T-helper 17 cell (primary cell): ENCODE results near the gene SPTLC1. TPM values are rescaled to one million over a fixed set of nuclear protein-coding genes. Genes with fewer than 3 reads are reported as not detected.

Experiments
- ATAC-seq: fragments of 150-1000 bp; cut with Tn5 transposase; 2 replicates; pipeline ENCODE4 v1.10.0; 2021; ENCODE audit warnings: mild to moderate bottlenecking, moderate library complexity
- DNase-seq, 3 donors: peaks; one replicate each; pipeline versions ENCODE4 v3.0.0 to v3.0.0-alpha.2; 2020 to 2021
- H3K9me3 ChIP-seq: one replicate; pipeline ENCODE4 v1.7.0; 2013; ENCODE audit warnings: low read length, mild to moderate bottlenecking; ENCODE audit not compliant: control insufficient read depth, poor library complexity, severe bottlenecking
- H3K27ac Mint-ChIP-seq: one replicate; pipeline ENCODE4 v1.8.0; 2022; ENCODE audit warnings: mild to moderate bottlenecking, moderate library complexity, mixed read lengths
- H3K27me3 Mint-ChIP-seq: one replicate; pipeline ENCODE4 v1.8.0; 2022; ENCODE audit warnings: mixed read lengths
- H3K36me3 Mint-ChIP-seq: one replicate; pipeline ENCODE4 v1.8.0; 2022; ENCODE audit warnings: low read depth, mixed read lengths
- H3K4me1 Mint-ChIP-seq: one replicate; pipeline ENCODE4 v1.8.0; 2022; ENCODE audit warnings: mild to moderate bottlenecking, mixed read lengths
- H3K4me3 Mint-ChIP-seq: one replicate; pipeline ENCODE4 v1.8.0; 2022; ENCODE audit warnings: mild to moderate bottlenecking, moderate library complexity, mixed read lengths
- total RNA-seq, 4 donors: library from RNA in 2 of 4; stranded (reverse) in 2 of 4; gene quantifications; one replicate each; pipeline ENCODE4 v1.2.3 and lab custom pipeline; 2022 to 2026

SPTLC1 gene
- total RNA-seq, 2 donors from 2014 or later = 40.0 to 42.0 TPM

GRCh38 chr9:92055624-92056023 lies 59.6 kb downstream of the SPTLC1 start:
- no peaks in the 10 kb centered on the region for H3K9me3 ChIP-seq
- H3K27me3 Mint-ChIP-seq = no peaks in the 10 kb centered on the region
- peaks cover 11% of the 10 kb centered on the region for H3K36me3 Mint-ChIP-seq
- ATAC-seq (no peak), DNase-seq (no peak)
- no peak overlapping the region for H3K4me3 Mint-ChIP-seq
- peaks cover 6% of the 10 kb centered on the region for H3K4me1 Mint-ChIP-seq
- H3K27ac Mint-ChIP-seq = no peak overlapping the region

GRCh38 chr9:92048924-92049625 lies 66.1 kb downstream of the SPTLC1 start:
- Mint-ChIP-seq H3K36me3 (peaks cover 24% of the 10 kb centered on the region), H3K27ac (no peak overlapping the region), H3K27me3 (no peaks in the 10 kb centered on the region), H3K4me3 (no peak overlapping the region), H3K4me1 (peaks cover 4% of the 10 kb centered on the region)
- DNase-seq (no peak), ATAC-seq (no peak)
- no peaks in the 10 kb centered on the region for H3K9me3 ChIP-seq

GRCh38 chr9:92047500-92047899 lies 67.7 kb downstream of the SPTLC1 start:
- peaks cover 4% of the 10 kb centered on the region for H3K4me1 Mint-ChIP-seq
- DNase-seq = no peak
- ATAC-seq = no peak
- no peaks in the 10 kb centered on the region for H3K27me3 Mint-ChIP-seq
- peaks cover 33% of the 10 kb centered on the region for H3K36me3 Mint-ChIP-seq
- no peak overlapping the region for H3K27ac Mint-ChIP-seq
- no peak overlapping the region for H3K4me3 Mint-ChIP-seq
- no peaks in the 10 kb centered on the region for H3K9me3 ChIP-seq

GRCh38 chr9:92046676-92047075 lies 68.5 kb downstream of the SPTLC1 start:
- no peaks in the 10 kb centered on the region for H3K9me3 ChIP-seq
- Mint-ChIP-seq H3K27me3 (no peaks in the 10 kb centered on the region), H3K36me3 (peaks cover 37% of the 10 kb centered on the region), H3K4me1 (peaks cover 4% of the 10 kb centered on the region), H3K27ac (no peak overlapping the region), H3K4me3 (no peak overlapping the region)
- DNase-seq (no peak), ATAC-seq (no peak)

- Mint-ChIP-seq H3K27me3 (no peaks in the 10 kb centered on the region), H3K4me3 (no peak overlapping the region), H3K27ac (no peak overlapping the region), H3K4me1 (peaks cover 2% of the 10 kb centered on the region), H3K36me3 (peaks cover 35% of the 10 kb centered on the region)
- DNase-seq (no peak), ATAC-seq (no peak)
- no peaks in the 10 kb centered on the region for H3K9me3 ChIP-seq
These were observed 70.3 kb downstream of the SPTLC1 start for GRCh38 chr9:92044936-92045335.

- Mint-ChIP-seq H3K36me3 (peaks cover 32% of the 10 kb centered on the region), H3K4me3 (no peak overlapping the region), H3K4me1 (peaks cover 2% of the 10 kb centered on the region), H3K27me3 (no peaks in the 10 kb centered on the region), H3K27ac (no peak overlapping the region)
- ATAC-seq (no peak), DNase-seq (no peak)
- H3K9me3 ChIP-seq = no peaks in the 10 kb centered on the region
These were observed 72.2 kb downstream of the SPTLC1 start for GRCh38 chr9:92043002-92043401.

- H3K4me3 Mint-ChIP-seq = no peak overlapping the region
- H3K27ac Mint-ChIP-seq = no peak overlapping the region
- DNase-seq = no peak
- H3K27me3 Mint-ChIP-seq = no peaks in the 10 kb centered on the region
- no peak for ATAC-seq
- H3K9me3 ChIP-seq = no peaks in the 10 kb centered on the region
- H3K36me3 Mint-ChIP-seq = peaks cover 34% of the 10 kb centered on the region
- H3K4me1 Mint-ChIP-seq = peaks cover 2% of the 10 kb centered on the region
These were observed 73.0 kb downstream of the SPTLC1 start for GRCh38 chr9:92042260-92042659.

GRCh38 chr9:92036756-92037155 lies 78.5 kb downstream of the SPTLC1 start:
- no peak overlapping the region for H3K27ac Mint-ChIP-seq
- peaks cover 2% of the 10 kb centered on the region for H3K4me1 Mint-ChIP-seq
- DNase-seq (no peak), ATAC-seq (no peak)
- H3K9me3 ChIP-seq = no peaks in the 10 kb centered on the region
- peaks cover 4% of the 10 kb centered on the region for H3K36me3 Mint-ChIP-seq
- no peak overlapping the region for H3K4me3 Mint-ChIP-seq
- H3K27me3 Mint-ChIP-seq = no peaks in the 10 kb centered on the region

- Mint-ChIP-seq H3K4me3 (no peak overlapping the region), H3K36me3 (peaks cover 4% of the 10 kb centered on the region), H3K4me1 (peaks cover 2% of the 10 kb centered on the region), H3K27me3 (no peaks in the 10 kb centered on the region), H3K27ac (no peak overlapping the region)
- ATAC-seq (no peak), DNase-seq (no peak)
- H3K9me3 ChIP-seq = no peaks in the 10 kb centered on the region
These were observed 78.8 kb downstream of the SPTLC1 start for GRCh38 chr9:92036411-92036746.

- ATAC-seq = no peak
- H3K27ac Mint-ChIP-seq = no peak overlapping the region
- H3K36me3 Mint-ChIP-seq = peaks cover 4% of the 10 kb centered on the region
These were observed 79.4 kb downstream of the SPTLC1 start for GRCh38 chr9:92035687-92036410.

GRCh38 chr9:92035146-92035545 lies 80.1 kb downstream of the SPTLC1 start:
- Mint-ChIP-seq H3K36me3 (peaks cover 4% of the 10 kb centered on the region), H3K4me3 (no peak overlapping the region), H3K27ac (no peak overlapping the region), H3K27me3 (no peaks in the 10 kb centered on the region), H3K4me1 (peaks cover 2% of the 10 kb centered on the region)
- H3K9me3 ChIP-seq = no peaks in the 10 kb centered on the region
- ATAC-seq = no peak
- DNase-seq = no peak

More at GRCh38 chr9:92035687-92036410, 79.4 kb downstream of the SPTLC1 start:
- no peak overlapping the region for H3K4me3 Mint-ChIP-seq
- no peaks in the 10 kb centered on the region for H3K9me3 ChIP-seq
- peaks cover 2% of the 10 kb centered on the region for H3K4me1 Mint-ChIP-seq
- DNase-seq = no peak
- H3K27me3 Mint-ChIP-seq = no peaks in the 10 kb centered on the region

GRCh38 chr9:92033991-92034390 lies 81.2 kb downstream of the SPTLC1 start:
- Mint-ChIP-seq H3K27ac (no peak overlapping the region), H3K4me3 (no peak overlapping the region), H3K27me3 (no peaks in the 10 kb centered on the region), H3K36me3 (peaks cover 4% of the 10 kb centered on the region), H3K4me1 (peaks cover 2% of the 10 kb centered on the region)
- ATAC-seq (no peak), DNase-seq (no peak)
- no peaks in the 10 kb centered on the region for H3K9me3 ChIP-seq

GRCh38 chr9:92033307-92033706 lies 81.9 kb downstream of the SPTLC1 start:
- DNase-seq (no peak), ATAC-seq (no peak)
- no peaks in the 10 kb centered on the region for H3K4me1 Mint-ChIP-seq
- H3K27me3 Mint-ChIP-seq = no peaks in the 10 kb centered on the region
- no peak overlapping the region for H3K27ac Mint-ChIP-seq
- no peak overlapping the region for H3K4me3 Mint-ChIP-seq
- H3K9me3 ChIP-seq = no peaks in the 10 kb centered on the region
- peaks cover 2% of the 10 kb centered on the region for H3K36me3 Mint-ChIP-seq

- Mint-ChIP-seq H3K4me3 (no peak overlapping the region), H3K36me3 (peaks cover 2% of the 10 kb centered on the region), H3K27me3 (no peaks in the 10 kb centered on the region), H3K27ac (no peak overlapping the region), H3K4me1 (no peaks in the 10 kb centered on the region)
- ATAC-seq = no peak
- no peak for DNase-seq
- no peaks in the 10 kb centered on the region for H3K9me3 ChIP-seq
These were observed 82.3 kb downstream of the SPTLC1 start for GRCh38 chr9:92032891-92033290.
